Stimulated activated CD4-positive, alpha-beta T cell treated with anti-CD3 and anti-CD28 coated beads, Interleukin-1b, Interleukin-23, amount 100 ng/mL, for 1 hour (primary cell): ENCODE measurements around the gene LCE2A.
"Not testable (repeated sequence)": the region's sequence is repeated elsewhere in the genome, so short reads cannot be mapped to it uniquely, and the experiment has no call there.

Source experiments
- DNase-seq, 2 donors: peaks; one replicate each; pipeline ENCODE4 v3.0.0-alpha.2; 2020; ENCODE audit warnings: low read depth in 2 of 2

LCE2A gene

GRCh38 chr1:152697701-152698600, at the start of gene LCE2A:
Gene LCE2A (plus strand): TSS chr1:152698345. CDS start chr1:152698902, 557 bp downstream.
- DNase-seq = no peak

- DNase-seq = no peak
These were observed 44.0 kb upstream of the LCE2A start for GRCh38 chr1:152654110-152654509.

GRCh38 chr1:152656459-152656858, 41.7 kb upstream of the LCE2A start:
- DNase-seq = no peak

- no peak for DNase-seq
These were observed 40.5 kb upstream of the LCE2A start for GRCh38 chr1:152657677-152658076.

- DNase-seq = no peak
These were observed 39.5 kb upstream of the LCE2A start for GRCh38 chr1:152658649-152659048.

GRCh38 chr1:152663098-152663497, 35.0 kb upstream of the LCE2A start, which contains the start of gene LCE2D:
Gene LCE2D (plus strand): TSS chr1:152663380. CDS start chr1:152664106, 726 bp downstream.
- no peak for DNase-seq

GRCh38 chr1:152666171-152666570, 32.0 kb upstream of the LCE2A start:
- DNase-seq = not testable (repeated sequence)

GRCh38 chr1:152667648-152668047, 30.5 kb upstream of the LCE2A start:
- no peak for DNase-seq

- no peak for DNase-seq
These were observed 25.1 kb upstream of the LCE2A start for GRCh38 chr1:152673016-152673415.

GRCh38 chr1:152674983-152675382, 23.2 kb upstream of the LCE2A start, which contains the start of gene LCE2C:
Gene LCE2C (plus strand): TSS chr1:152675279. CDS start chr1:152676016, 737 bp downstream.
- not testable (repeated sequence) for DNase-seq

GRCh38 chr1:152679459-152679858, 18.7 kb upstream of the LCE2A start:
- DNase-seq = no peak

GRCh38 chr1:152681616-152682015, 16.5 kb upstream of the LCE2A start:
- no peak for DNase-seq

- no peak for DNase-seq
These were observed 14.3 kb upstream of the LCE2A start for GRCh38 chr1:152683846-152684245.

GRCh38 chr1:152685823-152686222, 12.3 kb upstream of the LCE2A start, which contains the start of gene LCE2B:
Gene LCE2B (plus strand): TSS chr1:152686123. CDS start chr1:152686844, 721 bp downstream.
- not testable (repeated sequence) for DNase-seq

GRCh38 chr1:152699746-152700145, 1.6 kb downstream of the LCE2A start:
- no peak for DNase-seq

GRCh38 chr1:152707860-152708259, 9.7 kb downstream of the LCE2A start, which contains the start of gene LCE4A:
Gene LCE4A (plus strand): TSS chr1:152708160. CDS start chr1:152709076, 916 bp downstream.
- no peak for DNase-seq

- DNase-seq = no peak
These were observed 20.1 kb downstream of the LCE2A start for GRCh38 chr1:152718238-152718637.

GRCh38 chr1:152725261-152725660, 27.1 kb downstream of the LCE2A start:
- DNase-seq = no peak

- no peak for DNase-seq
These were observed 30.8 kb downstream of the LCE2A start for GRCh38 chr1:152728986-152729385.

GRCh38 chr1:152735648-152736047, 37.5 kb downstream of the LCE2A start:
- no peak for DNase-seq

GRCh38 chr1:152737997-152738396, 39.9 kb downstream of the LCE2A start:
- no peak for DNase-seq

- DNase-seq = no peak
These were observed 41.7 kb downstream of the LCE2A start for GRCh38 chr1:152739841-152740240.

- DNase-seq = no peak
These were observed 43.5 kb downstream of the LCE2A start for GRCh38 chr1:152741656-152742055.
